COLO668 (cell line): Measurements from ENCODE around the gene PRCD.
A peak's percentile ranks its signal among the peaks of the same experiment; 100 is the strongest.

Experiments used
- DNase-seq: peaks from one replicate; lab custom pipeline; 2025; ENCODE audit not compliant: unreplicated experiment; lab: John Stamatoyannopoulos, UW

PRCD gene

GRCh38 chr17:76567634-76568432 is 28.0 kb downstream of the PRCD start:
- no peak for DNase-seq

- DNase-seq: no peak
These were observed 29.0 kb downstream of the PRCD start for GRCh38 chr17:76568811-76569221.

- DNase-seq: no peak
These were observed 29.9 kb downstream of the PRCD start for GRCh38 chr17:76569607-76570279.

GRCh38 chr17:76570457-76570856 is 30.6 kb downstream of the PRCD start:
- no peak for DNase-seq

- DNase-seq: no peak
These were observed 31.1 kb downstream of the PRCD start for GRCh38 chr17:76570877-76571471.

- DNase-seq: no peak
These were observed 32.5 kb downstream of the PRCD start for GRCh38 chr17:76572201-76572910.

- DNase-seq: no peak
These were observed 33.3 kb downstream of the PRCD start for GRCh38 chr17:76573096-76573495.

GRCh38 chr17:76574166-76574565 is 34.3 kb downstream of the PRCD start:
- DNase-seq: no peak

- no peak for DNase-seq
These were observed 35.7 kb downstream of the PRCD start for GRCh38 chr17:76575570-76575969.

- DNase-seq: no peak
These were observed 36.3 kb downstream of the PRCD start for GRCh38 chr17:76576189-76576588.

- no peak for DNase-seq
These were observed 38.0 kb downstream of the PRCD start for GRCh38 chr17:76577876-76578275.

GRCh38 chr17:76578376-76578775 is 38.5 kb downstream of the PRCD start:
- no peak for DNase-seq

GRCh38 chr17:76579281-76579680 is 39.4 kb downstream of the PRCD start:
- DNase-seq: no peak

- DNase-seq: no peak
These were observed 41.7 kb downstream of the PRCD start for GRCh38 chr17:76581515-76581914.

- DNase-seq: no peak
These were observed 42.8 kb downstream of the PRCD start for GRCh38 chr17:76582660-76583059.

- no peak for DNase-seq
These were observed 44.7 kb downstream of the PRCD start for GRCh38 chr17:76584427-76585032.

- DNase-seq: peak; percentile 19
These were observed 45.3 kb downstream of the PRCD start for GRCh38 chr17:76585033-76585648.

- peak; percentile 72 for DNase-seq
These were observed 46.1 kb downstream of the PRCD start, which contains the start of gene ST6GALNAC2 for GRCh38 chr17:76585649-76586593. ST6GALNAC2 (minus strand) TSS chr17:76585860; CDS start chr17:76585808, 52 bp downstream.

GRCh38 chr17:76586741-76587487 is 47.1 kb downstream of the PRCD start:
- DNase-seq: peak; percentile 62
